LNCAP (cell line): ENCODE measurements around the gene WNT3.
A peak's percentile ranks its signal among the peaks of the same experiment; 100 is the strongest.

ENCODE experiments used
- CTCF ChIP-seq: fragments of 450-650 bp; IDR thresholded peaks from 2 replicates; pipeline ENCODE4 v1.5.1; 2017; ENCODE audit warnings: mild to moderate bottlenecking

Gene WNT3

GRCh38 chr17:46822388-46822921 is 4.0 kb upstream of the WNT3 start:
- peak; percentile 91 for TF ChIP-seq CTCF

- no peak for TF ChIP-seq CTCF
Observed at GRCh38 chr17:46821482-46822387, 3.2 kb upstream of the WNT3 start.

DNA sequence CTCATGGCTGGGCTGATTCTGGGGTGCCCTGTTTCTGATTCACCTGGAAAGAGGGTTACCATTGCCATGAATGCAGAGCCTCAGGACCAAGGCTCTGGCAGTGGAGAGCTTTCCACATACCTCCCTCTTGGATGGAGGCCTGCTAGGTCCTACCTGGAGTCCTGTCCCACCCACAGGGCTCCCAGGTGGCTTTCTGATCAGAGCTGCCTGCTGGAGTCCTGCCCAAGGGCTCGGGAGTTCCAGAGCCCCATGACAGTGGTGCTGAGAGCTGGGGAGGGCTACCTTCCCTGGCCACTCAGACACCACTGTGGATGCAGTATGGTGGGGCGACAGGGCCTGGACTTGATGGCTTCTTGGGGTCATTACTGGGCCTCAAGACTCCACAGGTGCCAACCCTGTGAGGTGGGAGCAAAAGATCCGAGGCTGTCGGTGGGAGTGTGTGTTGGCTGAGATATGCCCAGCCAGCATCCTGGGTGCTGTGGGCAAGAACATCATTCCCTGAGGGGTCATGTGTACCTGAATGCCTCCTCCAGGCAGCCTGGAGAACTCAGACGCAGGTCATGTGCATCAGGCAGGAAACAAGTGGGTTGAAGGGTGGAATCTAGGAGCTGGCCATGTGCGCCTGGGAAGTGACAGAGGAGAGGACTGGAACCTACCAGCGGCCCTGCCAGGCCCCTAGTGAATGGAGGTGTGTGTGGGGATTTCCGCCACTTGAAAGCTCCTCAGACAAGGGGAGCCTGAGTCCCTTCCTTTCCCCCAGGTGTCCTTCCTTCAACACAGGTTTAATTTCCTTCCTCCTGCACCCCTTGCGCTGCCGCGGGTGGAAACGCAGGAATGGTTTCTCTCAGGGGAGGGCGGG is 2.3 kb upstream of the WNT3 start:
- TF ChIP-seq CTCF, result no peak

GRCh38 chr17:46819906-46820351 is 1.4 kb upstream of the WNT3 start:
- no peak for TF ChIP-seq CTCF

- no peak for TF ChIP-seq CTCF
Observed at GRCh38 chr17:46818929-46819859, 702 bp upstream of the WNT3 start.

DNA sequence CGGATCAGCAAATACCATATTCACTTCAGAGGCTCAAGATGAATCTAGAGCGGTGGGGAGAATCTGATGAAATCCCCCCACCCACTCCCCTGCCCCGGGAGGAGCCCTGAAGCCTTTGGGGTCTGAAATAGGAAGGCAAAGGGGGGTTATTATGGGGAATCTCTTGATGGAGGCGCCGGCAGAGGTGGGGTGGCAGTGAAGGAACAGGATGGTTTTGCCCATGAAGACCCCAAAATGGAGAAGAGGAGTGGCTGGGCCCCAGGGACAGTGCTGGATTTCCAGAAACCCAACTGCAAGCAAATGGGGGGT is 637 bp downstream of the WNT3 start:
- no peak for TF ChIP-seq CTCF
